LoVo (cell line): ENCODE results near the gene GNA14.
A peak's percentile ranks its signal among the peaks of the same experiment; 100 is the strongest.
"Not testable (repeated sequence)": the region's sequence is repeated elsewhere in the genome, so short reads cannot be mapped to it uniquely, and the experiment has no call there.

ENCODE experiments used
- DNase-seq: peaks from one replicate; pipeline ENCODE4 v3.0.0-alpha.2; 2016; ENCODE audit warnings: low spot score

Gene GNA14

DNA sequence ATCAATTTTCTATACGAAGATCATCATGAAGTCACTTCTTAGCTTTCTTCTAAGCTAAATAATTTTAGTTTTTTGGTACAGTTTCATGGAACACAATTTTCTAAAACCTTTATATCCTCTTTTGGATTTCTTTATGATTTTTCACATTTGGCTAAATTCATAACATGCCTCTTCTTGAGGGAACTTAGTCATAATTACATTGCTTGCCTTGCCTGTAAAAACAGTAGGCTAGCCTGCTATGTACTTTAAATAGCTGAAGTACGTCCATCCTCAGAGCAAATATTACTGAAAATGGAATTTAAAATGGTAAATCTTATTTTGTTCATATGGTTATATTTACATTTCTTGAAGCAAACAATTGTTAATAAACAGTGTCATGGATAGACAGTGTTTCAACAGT lies 245.8 kb downstream of the GNA14 start:
- no peak for DNase-seq

DNA sequence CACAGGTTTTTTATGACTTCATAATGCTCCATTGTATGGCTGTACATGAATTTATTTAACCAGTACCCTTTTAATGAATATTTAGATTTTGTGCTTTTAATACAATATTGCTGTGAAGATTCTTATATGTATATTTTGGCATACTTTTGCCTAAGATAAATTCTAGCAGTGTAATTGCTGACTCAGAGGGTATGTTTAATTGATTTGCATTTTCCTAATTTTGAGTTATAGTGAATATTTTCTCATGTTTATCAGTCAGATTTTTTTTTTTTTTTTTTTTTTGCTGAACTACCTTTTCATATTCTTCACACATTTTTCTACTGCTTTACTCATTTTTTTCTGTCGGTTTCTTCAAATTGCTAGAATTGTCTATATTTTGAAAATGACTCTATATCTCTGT lies 248.2 kb downstream of the GNA14 start:
- DNase-seq, result no peak

GRCh38 chr9:77398581-77398980 lies 249.5 kb downstream of the GNA14 start:
- DNase-seq, result not testable (repeated sequence)

GRCh38 chr9:77392328-77392727 lies 255.8 kb downstream of the GNA14 start:
- peak; percentile 5 for DNase-seq

DNA sequence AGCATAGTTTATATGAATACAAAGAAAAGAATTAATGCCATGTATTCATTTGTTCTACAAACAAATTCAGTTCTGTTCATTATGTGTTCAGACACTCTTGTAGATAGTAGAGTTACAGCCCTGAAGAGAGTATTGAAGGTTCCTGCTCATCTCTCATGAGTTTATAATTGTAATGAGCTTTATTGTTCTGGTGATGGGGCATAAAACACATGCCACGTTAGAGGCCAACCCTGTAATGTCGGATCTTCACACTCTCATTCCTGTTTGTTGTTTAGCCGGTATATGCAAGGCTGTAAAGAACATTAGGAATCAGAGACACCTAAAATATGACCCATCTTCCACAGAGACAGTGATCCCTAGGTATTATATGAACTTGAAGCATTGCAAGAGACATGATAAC lies 256.3 kb downstream of the GNA14 start:
- DNase-seq, result no peak

- no peak for DNase-seq
Measured at GRCh38 chr9:77386187-77386586, 261.9 kb downstream of the GNA14 start.

GRCh38 chr9:77384406-77384805 lies 263.7 kb downstream of the GNA14 start:
- peak; percentile 4 for DNase-seq

GRCh38 chr9:77375956-77376532 lies 272.1 kb downstream of the GNA14 start:
- no peak for DNase-seq

DNA sequence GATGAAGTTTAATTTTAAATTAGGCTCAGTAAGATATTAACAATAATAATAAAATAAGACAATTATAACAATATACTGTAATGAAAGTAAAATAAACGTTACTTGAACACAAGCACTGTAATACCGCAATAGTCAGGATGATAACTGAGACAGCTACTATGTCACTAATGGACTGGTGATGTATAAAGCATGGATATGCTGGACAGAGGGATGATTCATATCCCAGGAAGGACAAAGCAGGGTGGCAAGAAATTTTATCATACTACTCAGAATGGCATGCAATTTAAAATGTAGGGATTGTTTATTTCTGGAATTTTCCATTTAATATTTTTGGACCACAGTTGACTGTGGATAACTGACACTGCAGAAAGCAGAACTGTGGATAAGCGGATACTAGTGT lies 273.9 kb downstream of the GNA14 start:
- no peak for DNase-seq
